ENCODE results near the gene FABP6.
A peak's percentile ranks its signal among the peaks of the same experiment; 100 is the strongest.

The FABP6 gene

GRCh38 chr5:160262151-160263074, 33.1 kb downstream of the FABP6 start:
- no peak for DNase-seq (ENCODE audit: low spot score)

GRCh38 chr5:160263326-160263855, 34.1 kb downstream of the FABP6 start:
- no peak for DNase-seq (ENCODE audit: low spot score)

- no peak for DNase-seq (ENCODE audit: low spot score)
These were observed 36.7 kb downstream of the FABP6 start for GRCh38 chr5:160266044-160266443.

- no peak for DNase-seq (ENCODE audit: low spot score)
These were observed 37.5 kb downstream of the FABP6 start for GRCh38 chr5:160266752-160267345.

- DNase-seq (ENCODE audit: low spot score), result no peak
These were observed 38.8 kb downstream of the FABP6 start for GRCh38 chr5:160268121-160268520.

GRCh38 chr5:160269017-160269416, 39.7 kb downstream of the FABP6 start:
- peak; percentile 14 for DNase-seq (ENCODE audit: low spot score)

- DNase-seq (ENCODE audit: low spot score), result no peak
These were observed 41.4 kb downstream of the FABP6 start for GRCh38 chr5:160270704-160271103.

- DNase-seq (ENCODE audit: low spot score), result no peak
These were observed 42.1 kb downstream of the FABP6 start for GRCh38 chr5:160271396-160271795.

GRCh38 chr5:160271836-160272235, 42.5 kb downstream of the FABP6 start:
- no peak for DNase-seq (ENCODE audit: low spot score)

GRCh38 chr5:160272264-160272663, 43.0 kb downstream of the FABP6 start:
- DNase-seq (ENCODE audit: low spot score), result no peak

GRCh38 chr5:160272889-160273288, 43.6 kb downstream of the FABP6 start:
- no peak for DNase-seq (ENCODE audit: low spot score)

GRCh38 chr5:160274483-160274931, 45.2 kb downstream of the FABP6 start:
- DNase-seq (ENCODE audit: low spot score), result no peak

GRCh38 chr5:160278343-160278742, 49.0 kb downstream of the FABP6 start:
- no peak for DNase-seq (ENCODE audit: low spot score)

- DNase-seq (ENCODE audit: low spot score), result no peak
These were observed 51.2 kb downstream of the FABP6 start for GRCh38 chr5:160280384-160281095.

- DNase-seq (ENCODE audit: low spot score), result no peak
These were observed 52.0 kb downstream of the FABP6 start for GRCh38 chr5:160281275-160281674.

- no peak for DNase-seq (ENCODE audit: low spot score)
These were observed 55.1 kb downstream of the FABP6 start for GRCh38 chr5:160284291-160284873.

- DNase-seq (ENCODE audit: low spot score), result no peak
These were observed 56.0 kb downstream of the FABP6 start for GRCh38 chr5:160285316-160285715.

- DNase-seq (ENCODE audit: low spot score), result no peak
These were observed 57.6 kb downstream of the FABP6 start for GRCh38 chr5:160286947-160287346.

GRCh38 chr5:160287378-160288051, 58.2 kb downstream of the FABP6 start:
- no peak for DNase-seq (ENCODE audit: low spot score)

All from CD4-positive, alpha-beta T cell treated with Interleukin-15 for 4 hours (primary cell).